Stomach (tissue), 9 donors: ENCODE data around the gene GRK1. TPM values are rescaled to one million over a fixed set of nuclear protein-coding genes. Genes with fewer than 3 reads are reported as not detected.

Experiments
- DNase-seq, 2 donors: peaks; one replicate each; pipeline versions ENCODE4 v3.0.0 to v3.0.0-alpha.2; 2013 to 2019
- H3K27ac ChIP-seq, 5 donors: fragments of 200-600 bp in 4 of 5; sonication (generic) in 4 of 5; one replicate each; pipeline ENCODE4 v1.5.1; 2013 to 2019; ENCODE audit warnings: mild to moderate bottlenecking in 1 of 5, moderate library complexity in 1 of 5
- H3K27me3 ChIP-seq, 3 donors: fragments of 200-600 bp; sonication (generic); one replicate each; pipeline ENCODE4 v1.5.1; 2017 to 2019; ENCODE audit warnings: mixed run types in 1 of 3
- H3K36me3 ChIP-seq, 4 donors: fragments of 200-600 bp; sonication (generic); 1 replicate in 3 of 4; 2 replicates in 1 of 4; pipeline ENCODE4 v1.5.1; 2016 to 2019
- H3K4me1 ChIP-seq, 4 donors: fragments of 200-600 bp; sonication (generic); one replicate each; pipeline ENCODE4 v1.5.1; 2016 to 2019
- H3K4me3 ChIP-seq, 4 donors: fragments of 200-600 bp; sonication (generic) in 3 of 4; one replicate each; pipeline ENCODE4 v1.5.1; 2016 to 2019; ENCODE audit warnings: mild to moderate bottlenecking in 1 of 4
- H3K9me3 ChIP-seq, 4 donors: fragments of 200-600 bp; sonication (generic); one replicate each; pipeline ENCODE4 v1.5.1; 2016 to 2019
- CTCF ChIP-seq, 7 experiments: fragments of 450-650 bp in 4 of 7; fragments of 200-600 bp in 3 of 7; sonication (generic) in 3 of 7; IDR thresholded peaks; one replicate each; pipeline ENCODE4 v1.5.1; 2016 to 2019; ENCODE audit warnings: antibody characterized with exemption in 7 of 7, control low read depth in 2 of 7, mild to moderate bottlenecking in 1 of 7
- EP300 ChIP-seq: sonication (generic); formaldehyde crosslinking; IDR thresholded peaks from one replicate; pipeline ENCODE4 v1.6.1; 2017; ENCODE audit warnings: antibody characterized with exemption
- POLR2A ChIP-seq, 4 donors: fragments of 450-650 bp; IDR thresholded peaks; one replicate each; pipeline ENCODE4 v1.6.1; 2016; ENCODE audit warnings: antibody characterized with exemption in 4 of 4, control low read depth in 2 of 4, mild to moderate bottlenecking in 1 of 4, moderate library complexity in 1 of 4
- POLR2AphosphoS5 ChIP-seq, 3 donors: sonication (generic); formaldehyde crosslinking; IDR thresholded peaks; one replicate each; pipeline ENCODE4 v1.6.1; 2016; ENCODE audit warnings: antibody characterized with exemption in 3 of 3
- WGBS, 5 donors: extraction: QIAGEN DNeasy Blood & Tissue Kit in 3 of 5; methylation state at CpG; one replicate each; pipeline versions ENCODE4 v1.1.5 to v1.1.7; 2013 to 2018; 5-methylcytosine and 5-hydroxymethylcytosine counted together
- intact Hi-C: fragments of 100-400 bp; cut with DNase I; formaldehyde crosslinking; loops from one replicate; pipeline ENCODE4 v1.15.1; 2023; ENCODE audit warnings: low total_unique reads
- polyA plus RNA-seq, 3 donors: library from polyadenylated mRNA; stranded (reverse); fragments of 200-250 nt; gene quantifications; one replicate each; pipeline ENCODE4 v1.2.3, GENCODE V29; 2013
- total RNA-seq, 5 donors: library from RNA; depleted of rRNA; stranded (reverse); fragments of >200 nt; gene quantifications; one replicate each; pipeline versions ENCODE4 v1.1.0 to v1.2.3, GENCODE V29; 2014 to 2016
- donor health status: healthy with polysubstance abuse.
- donor health status: Bipolar disorder and iron deficiency.
- donor health status: healthy.

Gene GRK1
- total and polyA plus RNA-seq, 8 donors: not detected

- peaks cover 0 to 28% (median 0%) of the 10 kb centered on the region in 3 donors for H3K27me3 ChIP-seq
- H3K9me3 ChIP-seq: no peaks in the 10 kb centered on the region
- no peak overlapping the region for H3K27ac ChIP-seq
- 54 to 62% (median 56%) methylated on average over 5 of the region's 5 CpGs for WGBS, 5 donors
- peak in 1 of 2 donors; percentile 68 for DNase-seq
- intact Hi-C loops: no loop called here
- H3K4me3 ChIP-seq: no peak overlapping the region
- H3K4me1 ChIP-seq: peaks cover 0 to 10% (median 9%) of the 10 kb centered on the region in 4 donors
- no peak for TF ChIP-seq POLR2A (IDR thresholded peaks at IDR 0.05)
- no peak for TF ChIP-seq CTCF (IDR thresholded peaks at IDR 0.05)
- no peak for TF ChIP-seq EP300
- TF ChIP-seq POLR2AphosphoS5 (IDR thresholded peaks at IDR 0.05): no peak
- no peaks in the 10 kb centered on the region for H3K36me3 ChIP-seq
These were observed 79.1 kb downstream of the GRK1 start for GRCh38 chr13:113746143-113746525.

DNA sequence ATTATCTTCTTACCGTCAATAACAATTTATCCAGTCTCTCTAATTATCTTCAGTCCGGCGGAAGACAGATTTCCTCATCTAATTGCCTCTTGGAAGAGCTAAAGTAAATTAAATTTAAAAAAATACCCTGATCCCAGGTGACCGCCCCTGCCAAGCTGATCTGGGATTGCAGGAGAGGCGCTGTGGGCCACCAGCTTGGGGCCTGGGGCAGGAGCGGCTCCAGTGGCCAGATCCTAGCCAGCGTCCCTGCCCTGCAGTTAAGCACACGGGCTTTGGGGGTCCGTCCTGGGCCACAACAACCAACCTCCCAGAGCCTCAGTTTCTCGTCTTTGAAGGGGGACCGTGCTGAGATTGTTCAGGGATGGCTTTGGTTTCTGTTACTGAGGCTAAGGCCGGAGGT lies 79.7 kb downstream of the GRK1 start:
- WGBS, 5 donors: 86 to 93% (median 88%) methylated on average over 12 of the region's 12 CpGs
- Histone ChIP-seq H3K4me1 (peaks cover 0 to 10% (median 9%) of the 10 kb centered on the region in 4 donors), H3K27me3 (peaks cover 0 to 26% (median 0%) of the 10 kb centered on the region in 3 donors), H3K9me3 (no peaks in the 10 kb centered on the region), H3K36me3 (no peaks in the 10 kb centered on the region), H3K4me3 (no peak overlapping the region), H3K27ac (no peak overlapping the region)
- no peak for DNase-seq
- TF ChIP-seq CTCF (IDR thresholded peaks at IDR 0.05) (no peak), POLR2A (IDR thresholded peaks at IDR 0.05) (no peak), POLR2AphosphoS5 (IDR thresholded peaks at IDR 0.05) (no peak), EP300 (no peak)
- intact Hi-C loops: no loop called here

GRCh38 chr13:113747291-113747833 lies 80.3 kb downstream of the GRK1 start:
- 85 to 88% (median 86%) methylated on average over 24 to 25 of the region's 25 CpGs for WGBS, 5 donors
- Histone ChIP-seq H3K4me3 (no peak overlapping the region), H3K4me1 (peaks cover 0 to 3% (median 2%) of the 10 kb centered on the region in 4 donors), H3K36me3 (no peaks in the 10 kb centered on the region), H3K27ac (no peak overlapping the region), H3K9me3 (no peaks in the 10 kb centered on the region), H3K27me3 (peaks cover 0 to 20% (median 0%) of the 10 kb centered on the region in 3 donors)
- no peak for TF ChIP-seq POLR2A (IDR thresholded peaks at IDR 0.05)
- TF ChIP-seq POLR2AphosphoS5 (IDR thresholded peaks at IDR 0.05): no peak
- no peak for TF ChIP-seq CTCF (IDR thresholded peaks at IDR 0.05)
- TF ChIP-seq EP300: no peak
- intact Hi-C loops: no loop called here
- DNase-seq: no peak

GRCh38 chr13:113748101-113748861 lies 81.3 kb downstream of the GRK1 start:
- no peak overlapping the region for H3K4me3 ChIP-seq
- no peaks in the 10 kb centered on the region for H3K4me1 ChIP-seq
- H3K27me3 ChIP-seq: peaks cover 0 to 11% (median 0%) of the 10 kb centered on the region in 3 donors
- no peaks in the 10 kb centered on the region for H3K9me3 ChIP-seq
- DNase-seq: no peak
- WGBS, 5 donors: 78 to 84% (median 81%) methylated on average over 17 to 25 of the region's 25 CpGs
- no peak for TF ChIP-seq CTCF (IDR thresholded peaks at IDR 0.05)
- TF ChIP-seq POLR2AphosphoS5 (IDR thresholded peaks at IDR 0.05): no peak
- no peak for TF ChIP-seq POLR2A (IDR thresholded peaks at IDR 0.05)
- no peak for TF ChIP-seq EP300
- H3K36me3 ChIP-seq: no peaks in the 10 kb centered on the region
- no peak overlapping the region for H3K27ac ChIP-seq
- intact Hi-C loops: no loop called here
